Left renal pelvis (tissue), 4 donors: ENCODE measurements around the gene H2AZ1. TPM values are rescaled to one million over a fixed set of nuclear protein-coding genes. Genes with fewer than 3 reads are reported as not detected.
"Not testable (repeated sequence)": the region's sequence is repeated elsewhere in the genome, so short reads cannot be mapped to it uniquely, and the experiment has no call there.

Experiments used
- DNase-seq, 4 donors: peaks; one replicate each; pipeline ENCODE4 v3.0.0-alpha.2; 2013; ENCODE audit warnings: low read depth in 4 of 4, low spot score in 3 of 4
- polyA plus RNA-seq, 4 donors: library from polyadenylated mRNA; unstranded; fragments of 120-200 nt; gene quantifications; one replicate each; pipeline ENCODE4 v1.2.1, GENCODE V29; 2013; ENCODE audit not compliant: insufficient read length in 4 of 4

The H2AZ1 gene
- 100 to 1,000 TPM; 258 to 376 (median 369) TPM for polyA plus RNA-seq

DNA sequence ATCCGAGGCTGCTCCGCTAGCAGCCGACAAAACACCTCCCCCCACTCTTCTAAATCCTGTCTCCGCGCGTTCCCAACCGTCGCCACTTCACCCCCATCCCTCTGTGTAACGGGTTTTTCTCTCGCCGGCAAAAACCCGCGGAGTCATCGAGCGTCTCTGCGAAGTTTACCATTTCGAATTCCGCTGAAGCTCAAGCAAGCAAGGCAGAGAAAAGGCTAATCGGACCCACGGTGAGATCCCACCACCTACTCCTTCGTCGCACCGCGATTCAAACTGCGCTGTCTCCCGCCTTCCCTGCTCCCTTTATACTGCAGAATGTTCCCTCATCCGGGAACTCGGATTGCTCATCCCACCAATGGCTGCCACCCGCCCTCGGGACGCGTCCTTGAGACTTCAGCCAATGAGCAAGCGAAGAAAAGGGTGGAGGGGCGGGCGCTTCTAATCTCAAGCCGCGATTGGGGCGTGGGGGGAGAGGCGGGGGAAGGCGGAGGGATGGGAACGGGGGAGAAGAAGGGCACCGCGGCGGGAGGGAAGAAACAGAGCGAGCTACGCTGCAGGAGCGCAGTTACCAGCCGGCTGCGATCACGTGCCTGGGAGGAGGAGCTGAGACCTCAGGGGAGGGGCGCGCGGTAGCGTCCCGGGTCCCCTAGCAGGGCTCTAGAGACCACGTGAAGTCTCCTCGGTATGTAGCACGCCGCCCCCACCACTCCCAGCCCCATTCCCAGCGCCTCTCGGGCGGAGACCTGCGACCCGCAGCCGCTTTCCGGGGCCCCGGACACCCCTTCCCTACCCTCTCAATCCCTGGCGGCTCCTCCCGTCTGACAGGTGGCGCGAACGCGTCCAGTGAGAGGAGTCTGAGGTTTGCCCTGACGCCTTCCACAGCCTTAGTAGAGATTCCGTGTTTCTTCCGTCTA is at the start of gene H2AZ1:
H2AZ1 (minus strand) TSS at position 277 of the 914 bp plus-strand sequence; CDS start at position 172, 105 bp downstream.
- DNase-seq = peak; percentile 95 to 99 (median 98)

GRCh38 chr4:99998062-99998867 is 48.2 kb upstream of the H2AZ1 start:
- DNase-seq = no peak

- DNase-seq = no peak
These were observed 41.7 kb upstream of the H2AZ1 start for GRCh38 chr4:99991741-99992140.

DNA sequence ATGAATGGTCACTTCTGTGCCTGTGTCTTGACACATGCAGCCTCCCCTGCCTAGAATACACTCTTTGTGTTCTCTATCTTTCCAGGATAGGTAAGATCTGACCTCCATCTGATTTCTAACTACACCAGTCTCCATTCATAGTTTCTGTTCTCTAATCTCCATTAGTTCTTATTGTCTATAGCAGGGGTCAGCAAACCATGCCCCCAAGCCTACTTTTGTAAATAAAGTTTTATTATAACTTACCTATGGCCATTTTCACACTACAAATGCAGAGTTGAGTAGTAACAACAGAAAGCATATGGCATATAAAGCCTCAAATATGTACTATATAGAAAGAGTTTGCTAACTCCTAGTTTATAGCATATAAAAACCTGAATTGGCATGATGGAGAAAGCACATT is 37.6 kb upstream of the H2AZ1 start:
- no peak for DNase-seq

- no peak for DNase-seq
These were observed 36.7 kb upstream of the H2AZ1 start for GRCh38 chr4:99986792-99987191.

GRCh38 chr4:99983289-99983943 is 33.3 kb upstream of the H2AZ1 start:
- DNase-seq = no peak

DNA sequence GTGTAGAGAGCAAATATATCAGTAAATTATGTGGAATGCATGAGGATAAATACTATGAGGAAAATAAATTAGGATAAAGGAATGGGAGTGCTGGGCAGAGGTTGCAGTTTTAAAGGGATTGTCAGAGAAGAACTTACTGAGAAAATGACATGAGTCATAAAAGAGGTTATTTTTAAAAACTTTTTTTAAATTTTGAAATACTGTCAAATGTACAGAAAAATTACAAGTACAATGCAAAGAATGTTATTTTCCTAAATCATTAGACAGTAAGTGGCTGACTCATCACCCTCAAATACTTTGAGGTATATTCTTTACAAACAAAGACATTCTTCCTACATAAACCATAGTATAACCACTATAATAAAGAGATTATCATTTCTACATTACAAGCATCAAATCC is 29.8 kb upstream of the H2AZ1 start:
- no peak for DNase-seq

- no peak for DNase-seq
These were observed 21.5 kb upstream of the H2AZ1 start for GRCh38 chr4:99971453-99972111.

DNA sequence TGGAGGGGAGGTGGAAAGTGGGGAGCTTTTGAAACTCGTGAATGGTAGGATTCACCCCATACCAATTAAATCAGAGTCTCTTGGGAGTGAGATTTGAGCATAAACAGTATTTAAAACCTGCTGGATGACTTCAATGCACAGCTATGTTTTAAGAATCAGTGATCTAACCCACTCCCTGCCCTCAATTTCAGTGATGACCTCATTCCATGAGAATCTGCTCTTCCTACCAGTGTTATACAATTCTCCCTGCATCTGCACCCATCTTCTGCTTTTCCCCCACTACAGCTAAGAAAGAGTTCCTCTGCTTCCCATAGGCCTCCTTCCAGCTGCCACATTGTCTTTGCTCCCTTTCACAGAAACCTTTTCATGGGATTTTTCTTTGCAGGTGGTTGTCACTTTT is 18.3 kb upstream of the H2AZ1 start:
- no peak for DNase-seq

DNA sequence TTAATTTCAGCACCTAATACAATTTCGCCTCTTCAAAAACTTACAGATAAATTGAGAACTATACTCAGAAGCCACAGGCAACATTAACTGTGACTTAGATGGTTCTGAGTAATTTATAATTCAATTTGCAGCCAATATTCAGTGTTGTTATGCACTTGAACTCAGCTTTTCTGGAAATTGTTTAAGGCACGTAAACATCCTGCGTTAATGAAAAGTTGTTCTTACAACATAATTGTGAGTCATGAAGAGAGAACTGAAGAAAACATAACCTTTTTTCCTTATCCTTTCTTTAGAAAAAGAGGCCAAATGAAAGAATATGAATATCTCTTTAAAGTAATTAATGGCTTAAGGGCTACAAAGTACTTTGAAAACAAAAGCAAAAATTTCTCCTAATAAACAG is 16.6 kb upstream of the H2AZ1 start:
- DNase-seq = no peak

GRCh38 chr4:99965674-99966350 is 15.7 kb upstream of the H2AZ1 start:
- DNase-seq = no peak

GRCh38 chr4:99965173-99965572 is 15.1 kb upstream of the H2AZ1 start:
- DNase-seq = no peak

GRCh38 chr4:99961711-99962110 is 11.6 kb upstream of the H2AZ1 start:
- DNase-seq = no peak

GRCh38 chr4:99960648-99961047 is 10.6 kb upstream of the H2AZ1 start:
- no peak for DNase-seq

GRCh38 chr4:99958207-99958606 is 8.1 kb upstream of the H2AZ1 start:
- not testable (repeated sequence) for DNase-seq

DNA sequence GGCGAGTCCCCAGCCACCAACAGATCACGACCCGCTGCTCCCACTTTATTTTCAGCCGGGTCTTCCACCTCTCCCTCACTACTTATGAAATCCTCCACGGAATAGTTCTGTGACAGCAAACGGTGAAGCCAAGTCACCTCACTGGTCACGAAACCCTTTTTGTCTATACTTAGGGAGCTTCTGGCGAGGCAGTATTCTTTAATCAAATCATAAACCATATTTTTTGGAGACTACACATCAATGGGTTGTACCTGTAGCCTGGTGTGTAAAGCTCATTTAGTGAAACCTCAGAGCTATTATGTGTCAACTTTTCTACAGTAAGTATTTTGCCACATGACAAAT is 809 bp upstream of the H2AZ1 start:
- no peak for DNase-seq

GRCh38 chr4:99949034-99949998 is 759 bp downstream of the H2AZ1 start:
- peak; percentile 87 to 93 (median 92) for DNase-seq

- no peak for DNase-seq
These were observed 2.5 kb downstream of the H2AZ1 start for GRCh38 chr4:99947608-99948007.

- peak in 1 of 4 donors; percentile 8 for DNase-seq
These were observed 2.9 kb downstream of the H2AZ1 start for GRCh38 chr4:99947190-99947578.
